Measurements from ENCODE around the gene SGSM1. TPM values are rescaled to one million over a fixed set of nuclear protein-coding genes. Genes with fewer than 3 reads are reported as not detected.
A peak's percentile ranks its signal among the peaks of the same experiment; 100 is the strongest.

The SGSM1 gene
- total RNA-seq, 1 experiment from 2014 or later = 4.1 TPM

- H3K4me3 Mint-ChIP-seq = no peak overlapping the region
- ChIA-PET POLR2A (no interaction called here), CTCF (interaction anchor here (1.0 to 5.9 kb wide), 3 partner anchors 7 to 115 kb away, joined by 3 to 58 read pairs (median 6); no protein-coding TSS in a partner anchor)
- no peaks in the 10 kb centered on the region for H3K36me3 Mint-ChIP-seq
- 0 out of 2 replicates have a peak, but pooled peaks have one; percentile 25 for TF ChIP-seq ESRRA (CRISPR knock-in tag; IDR thresholded peaks at IDR 0.05; ENCODE audit: borderline replicate concordance)
- TF ChIP-seq ZNF232 (CRISPR knock-in tag; IDR thresholded peaks at IDR 0.05) = no peak
- TF ChIP-seq ZNF281 (CRISPR knock-in tag; IDR thresholded peaks at IDR 0.05) = no peak
- TF ChIP-seq TCF7 (CRISPR knock-in tag; IDR thresholded peaks at IDR 0.05; ENCODE audit: low read depth) = no peak
- no peak for ATAC-seq
- no peaks in the 10 kb centered on the region for H3K27me3 Mint-ChIP-seq (ENCODE audit: low read depth)
- H3K4me1 Mint-ChIP-seq = peaks cover 8% of the 10 kb centered on the region
- DNase-seq (ENCODE audit: low spot score) = no peak
- H3K27ac Mint-ChIP-seq = no peak overlapping the region
- H3K9me3 Mint-ChIP-seq = no peaks in the 10 kb centered on the region
Measured at GRCh38 chr22:24942301-24942700, 136.3 kb downstream of the SGSM1 start.

- Mint-ChIP-seq H3K27me3 (ENCODE audit: low read depth) (no peaks in the 10 kb centered on the region), H3K27ac (no peak overlapping the region), H3K9me3 (no peaks in the 10 kb centered on the region), H3K36me3 (no peaks in the 10 kb centered on the region), H3K4me1 (peaks cover 19% of the 10 kb centered on the region), H3K4me3 (no peak overlapping the region)
- POLR2A ChIA-PET = no interaction called here
- ATAC-seq (no peak), DNase-seq (ENCODE audit: low spot score) (no peak)
- CTCF ChIA-PET = no interaction called here
- TF ChIP-seq ZNF317 (CRISPR knock-in tag; IDR thresholded peaks at IDR 0.05; ENCODE audit: borderline replicate concordance, low read depth) = no peak
- TF ChIP-seq, protein P1, sequence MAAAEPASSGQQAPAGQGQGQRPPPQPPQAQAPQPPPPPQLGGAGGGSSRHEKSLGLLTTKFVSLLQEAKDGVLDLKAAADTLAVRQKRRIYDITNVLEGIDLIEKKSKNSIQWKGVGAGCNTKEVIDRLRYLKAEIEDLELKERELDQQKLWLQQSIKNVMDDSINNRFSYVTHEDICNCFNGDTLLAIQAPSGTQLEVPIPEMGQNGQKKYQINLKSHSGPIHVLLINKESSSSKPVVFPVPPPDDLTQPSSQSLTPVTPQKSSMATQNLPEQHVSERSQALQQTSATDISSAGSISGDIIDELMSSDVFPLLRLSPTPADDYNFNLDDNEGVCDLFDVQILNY (CRISPR knock-in tag; IDR thresholded peaks at IDR 0.05) = no peak
- TF ChIP-seq ZNF219 (CRISPR knock-in tag; IDR thresholded peaks at IDR 0.05; ENCODE audit: borderline replicate concordance) = no peak
- TF ChIP-seq, protein P2, sequence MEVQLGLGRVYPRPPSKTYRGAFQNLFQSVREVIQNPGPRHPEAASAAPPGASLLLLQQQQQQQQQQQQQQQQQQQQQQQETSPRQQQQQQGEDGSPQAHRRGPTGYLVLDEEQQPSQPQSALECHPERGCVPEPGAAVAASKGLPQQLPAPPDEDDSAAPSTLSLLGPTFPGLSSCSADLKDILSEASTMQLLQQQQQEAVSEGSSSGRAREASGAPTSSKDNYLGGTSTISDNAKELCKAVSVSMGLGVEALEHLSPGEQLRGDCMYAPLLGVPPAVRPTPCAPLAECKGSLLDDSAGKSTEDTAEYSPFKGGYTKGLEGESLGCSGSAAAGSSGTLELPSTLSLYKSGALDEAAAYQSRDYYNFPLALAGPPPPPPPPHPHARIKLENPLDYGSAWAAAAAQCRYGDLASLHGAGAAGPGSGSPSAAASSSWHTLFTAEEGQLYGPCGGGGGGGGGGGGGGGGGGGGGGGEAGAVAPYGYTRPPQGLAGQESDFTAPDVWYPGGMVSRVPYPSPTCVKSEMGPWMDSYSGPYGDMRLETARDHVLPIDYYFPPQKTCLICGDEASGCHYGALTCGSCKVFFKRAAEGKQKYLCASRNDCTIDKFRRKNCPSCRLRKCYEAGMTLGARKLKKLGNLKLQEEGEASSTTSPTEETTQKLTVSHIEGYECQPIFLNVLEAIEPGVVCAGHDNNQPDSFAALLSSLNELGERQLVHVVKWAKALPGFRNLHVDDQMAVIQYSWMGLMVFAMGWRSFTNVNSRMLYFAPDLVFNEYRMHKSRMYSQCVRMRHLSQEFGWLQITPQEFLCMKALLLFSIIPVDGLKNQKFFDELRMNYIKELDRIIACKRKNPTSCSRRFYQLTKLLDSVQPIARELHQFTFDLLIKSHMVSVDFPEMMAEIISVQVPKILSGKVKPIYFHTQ (CRISPR knock-in tag; IDR thresholded peaks at IDR 0.05) = no peak
- TF ChIP-seq, protein P3, sequence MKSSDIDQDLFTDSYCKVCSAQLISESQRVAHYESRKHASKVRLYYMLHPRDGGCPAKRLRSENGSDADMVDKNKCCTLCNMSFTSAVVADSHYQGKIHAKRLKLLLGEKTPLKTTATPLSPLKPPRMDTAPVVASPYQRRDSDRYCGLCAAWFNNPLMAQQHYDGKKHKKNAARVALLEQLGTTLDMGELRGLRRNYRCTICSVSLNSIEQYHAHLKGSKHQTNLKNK (CRISPR knock-in tag; IDR thresholded peaks at IDR 0.05) = no peak
- TF ChIP-seq, protein P4, sequence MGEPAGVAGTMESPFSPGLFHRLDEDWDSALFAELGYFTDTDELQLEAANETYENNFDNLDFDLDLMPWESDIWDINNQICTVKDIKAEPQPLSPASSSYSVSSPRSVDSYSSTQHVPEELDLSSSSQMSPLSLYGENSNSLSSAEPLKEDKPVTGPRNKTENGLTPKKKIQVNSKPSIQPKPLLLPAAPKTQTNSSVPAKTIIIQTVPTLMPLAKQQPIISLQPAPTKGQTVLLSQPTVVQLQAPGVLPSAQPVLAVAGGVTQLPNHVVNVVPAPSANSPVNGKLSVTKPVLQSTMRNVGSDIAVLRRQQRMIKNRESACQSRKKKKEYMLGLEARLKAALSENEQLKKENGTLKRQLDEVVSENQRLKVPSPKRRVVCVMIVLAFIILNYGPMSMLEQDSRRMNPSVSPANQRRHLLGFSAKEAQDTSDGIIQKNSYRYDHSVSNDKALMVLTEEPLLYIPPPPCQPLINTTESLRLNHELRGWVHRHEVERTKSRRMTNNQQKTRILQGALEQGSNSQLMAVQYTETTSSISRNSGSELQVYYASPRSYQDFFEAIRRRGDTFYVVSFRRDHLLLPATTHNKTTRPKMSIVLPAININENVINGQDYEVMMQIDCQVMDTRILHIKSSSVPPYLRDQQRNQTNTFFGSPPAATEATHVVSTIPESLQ (CRISPR knock-in tag; IDR thresholded peaks at IDR 0.05) = no peak
- no peak for TF ChIP-seq NR1H2 (CRISPR knock-in tag; IDR thresholded peaks at IDR 0.05)
- TF ChIP-seq SP1 (CRISPR knock-in tag; conservative IDR thresholded peaks at IDR 0.05) = no peak
- TF ChIP-seq, protein P5, sequence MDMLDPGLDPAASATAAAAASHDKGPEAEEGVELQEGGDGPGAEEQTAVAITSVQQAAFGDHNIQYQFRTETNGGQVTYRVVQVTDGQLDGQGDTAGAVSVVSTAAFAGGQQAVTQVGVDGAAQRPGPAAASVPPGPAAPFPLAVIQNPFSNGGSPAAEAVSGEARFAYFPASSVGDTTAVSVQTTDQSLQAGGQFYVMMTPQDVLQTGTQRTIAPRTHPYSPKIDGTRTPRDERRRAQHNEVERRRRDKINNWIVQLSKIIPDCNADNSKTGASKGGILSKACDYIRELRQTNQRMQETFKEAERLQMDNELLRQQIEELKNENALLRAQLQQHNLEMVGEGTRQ (CRISPR knock-in tag; IDR thresholded peaks at IDR 0.05) = no peak
- no peak for TF ChIP-seq CREB1 (CRISPR knock-in tag; IDR thresholded peaks at IDR 0.05)
- TF ChIP-seq, protein P6, sequence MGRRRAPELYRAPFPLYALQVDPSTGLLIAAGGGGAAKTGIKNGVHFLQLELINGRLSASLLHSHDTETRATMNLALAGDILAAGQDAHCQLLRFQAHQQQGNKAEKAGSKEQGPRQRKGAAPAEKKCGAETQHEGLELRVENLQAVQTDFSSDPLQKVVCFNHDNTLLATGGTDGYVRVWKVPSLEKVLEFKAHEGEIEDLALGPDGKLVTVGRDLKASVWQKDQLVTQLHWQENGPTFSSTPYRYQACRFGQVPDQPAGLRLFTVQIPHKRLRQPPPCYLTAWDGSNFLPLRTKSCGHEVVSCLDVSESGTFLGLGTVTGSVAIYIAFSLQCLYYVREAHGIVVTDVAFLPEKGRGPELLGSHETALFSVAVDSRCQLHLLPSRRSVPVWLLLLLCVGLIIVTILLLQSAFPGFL (CRISPR knock-in tag; IDR thresholded peaks at IDR 0.05; ENCODE audit: borderline replicate concordance) = no peak
- no peak for TF ChIP-seq CBFB (CRISPR knock-in tag; IDR thresholded peaks at IDR 0.05; ENCODE audit: low read depth)
- no peak for TF ChIP-seq ZNF671 (CRISPR knock-in tag; IDR thresholded peaks at IDR 0.05)
- TF ChIP-seq GTF2I (CRISPR knock-in tag; conservative IDR thresholded peaks at IDR 0.05) = no peak
- no peak for TF ChIP-seq NR2C2 (CRISPR knock-in tag; IDR thresholded peaks at IDR 0.05)
Measured at GRCh38 chr22:24944217-24944937, 138.4 kb downstream of the SGSM1 start.
